Cardiac muscle cell (in vitro differentiated cells and primary cell): ENCODE results near the gene NFE2. TPM values are rescaled to one million over a fixed set of nuclear protein-coding genes. Genes with fewer than 3 reads are reported as not detected.

ENCODE experiments used
- DNase-seq, 2 donors: peaks; one replicate each; pipeline versions ENCODE4 v3.0.0 to v3.0.0-alpha.2; 2010 to 2017; ENCODE audit warnings: low read depth in 1 of 2, low spot score in 1 of 2
- H3K27ac ChIP-seq: fragments of 200-600 bp; sonication (generic); 2 replicates; pipeline ENCODE4 v1.5.1; 2016
- H3K27me3 ChIP-seq: fragments of 200-600 bp; sonication (generic); 2 replicates; pipeline ENCODE4 v1.6.0; 2016; ENCODE audit warnings: control low read depth
- H3K36me3 ChIP-seq: fragments of 200-600 bp; sonication (generic); 2 replicates; pipeline ENCODE4 v1.5.1; 2016; ENCODE audit warnings: control low read depth
- H3K4me1 ChIP-seq: fragments of 200-600 bp; sonication (generic); 2 replicates; pipeline ENCODE4 v1.8.1; 2017; ENCODE audit warnings: low read depth, mild to moderate bottlenecking, mixed run types
- H3K4me3 ChIP-seq: fragments of 200-600 bp; sonication (generic); 2 replicates; pipeline ENCODE4 v1.5.1; 2016; ENCODE audit warnings: mild to moderate bottlenecking
- H3K9me3 ChIP-seq: fragments of 200-600 bp; sonication (generic); 2 replicates; pipeline ENCODE4 v1.5.1; 2017; ENCODE audit warnings: low read depth, mild to moderate bottlenecking, control low read depth
- CTCF ChIP-seq: IDR thresholded peaks from 2 replicates; pipeline ENCODE4 v1.5.1; 2012; ENCODE audit warnings: low read depth, mild to moderate bottlenecking, low read length
- polyA plus RNA-seq: library from polyadenylated mRNA; unstranded; fragments of >200 nt; fragmentation: Nextera tagmentation; extraction: Ambion mirVana; gene quantifications from 2 replicates; pipeline ENCODE4 v1.2.1, GENCODE V29; 2016
- total RNA-seq: library from RNA; depleted of rRNA; stranded (reverse); fragments of >200 nt; gene quantifications from 2 replicates; pipeline ENCODE4 v1.2.3, GENCODE V29; 2016

NFE2 gene
- total and polyA plus RNA-seq, 2 experiments from 2014 or later, result 4.9 to 8.4 TPM

GRCh38 chr12:54294953-54295566, 5.8 kb downstream of the NFE2 start:
- H3K27ac ChIP-seq, result peak overlapping the region; percentile 80
- peaks cover 24% of the 10 kb centered on the region for H3K4me1 ChIP-seq
- no peak for DNase-seq
- H3K27me3 ChIP-seq, result no peaks in the 10 kb centered on the region
- no peaks in the 10 kb centered on the region for H3K36me3 ChIP-seq
- H3K4me3 ChIP-seq, result no peak overlapping the region
- H3K9me3 ChIP-seq, result no peaks in the 10 kb centered on the region
- no peak for TF ChIP-seq CTCF

- Histone ChIP-seq H3K9me3 (no peaks in the 10 kb centered on the region), H3K27me3 (no peaks in the 10 kb centered on the region), H3K27ac (peak overlapping the region; percentile 80), H3K4me1 (peaks cover 24% of the 10 kb centered on the region), H3K4me3 (no peak overlapping the region), H3K36me3 (no peaks in the 10 kb centered on the region)
- peak; percentile 31 to 41 for DNase-seq
- peak; percentile 89 for TF ChIP-seq CTCF
Observed at GRCh38 chr12:54294152-54294952, 6.5 kb downstream of the NFE2 start.

GRCh38 chr12:54292931-54293241, 7.9 kb downstream of the NFE2 start:
- Histone ChIP-seq H3K27ac (no peak overlapping the region), H3K27me3 (no peaks in the 10 kb centered on the region), H3K9me3 (no peaks in the 10 kb centered on the region), H3K4me1 (peaks cover 24% of the 10 kb centered on the region), H3K4me3 (no peak overlapping the region), H3K36me3 (peaks cover 7% of the 10 kb centered on the region)
- no peak for DNase-seq
- TF ChIP-seq CTCF, result no peak

DNA sequence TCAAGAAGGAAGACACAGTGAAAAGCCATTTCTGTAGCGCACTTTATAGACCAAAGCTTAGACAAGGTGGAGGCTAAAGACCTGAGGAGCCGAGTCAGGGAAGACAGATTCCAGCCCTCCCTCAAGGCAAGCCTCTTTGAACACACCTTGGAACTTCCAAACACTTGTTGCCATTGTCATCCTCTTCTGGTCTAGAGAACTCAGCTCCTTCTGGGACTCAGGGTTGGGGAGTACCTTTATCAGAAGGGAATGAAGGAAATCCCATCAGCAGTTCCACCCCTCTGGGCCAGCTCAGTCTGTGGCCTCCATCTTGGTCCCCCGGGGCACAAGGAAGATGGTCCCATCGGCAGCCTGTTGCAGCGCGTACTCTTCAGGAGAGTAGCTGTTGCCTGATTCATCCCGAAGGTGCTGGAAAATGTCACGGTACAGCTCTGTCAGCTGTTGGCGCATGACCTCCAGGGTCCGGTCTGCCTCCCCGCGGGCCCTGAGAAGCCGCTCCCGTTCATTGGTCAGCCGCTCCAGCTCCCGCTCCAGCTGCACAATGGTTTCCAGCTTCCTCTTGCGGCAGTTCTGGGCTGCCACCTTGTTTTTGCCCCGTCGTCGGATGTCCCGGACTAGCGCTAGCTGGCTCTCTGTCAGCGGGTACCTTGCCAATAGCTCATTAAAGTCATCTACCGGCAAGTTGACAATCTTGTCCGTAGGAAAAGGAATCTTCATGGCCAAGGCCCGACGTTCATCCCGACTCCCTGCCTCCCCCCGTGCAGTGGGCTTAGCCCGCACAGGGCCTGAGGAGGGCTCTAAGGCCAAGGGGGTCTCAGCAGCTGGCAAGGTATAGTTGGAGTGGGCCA, 8.5 kb downstream of the NFE2 start:
- Histone ChIP-seq H3K27me3 (no peaks in the 10 kb centered on the region), H3K4me1 (peaks cover 24% of the 10 kb centered on the region), H3K36me3 (peaks cover 13% of the 10 kb centered on the region), H3K27ac (no peak overlapping the region), H3K4me3 (no peak overlapping the region), H3K9me3 (no peaks in the 10 kb centered on the region)
- DNase-seq, result no peak
- no peak for TF ChIP-seq CTCF

- peak overlapping the region; percentile 71 for H3K27ac ChIP-seq
- no peaks in the 10 kb centered on the region for H3K9me3 ChIP-seq
- H3K4me1 ChIP-seq, result peaks cover 38% of the 10 kb centered on the region
- TF ChIP-seq CTCF, result no peak
- no peaks in the 10 kb centered on the region for H3K27me3 ChIP-seq
- peaks cover 50% of the 10 kb centered on the region for H3K36me3 ChIP-seq
- no peak for DNase-seq
- H3K4me3 ChIP-seq, result no peak overlapping the region
Observed at GRCh38 chr12:54287261-54288157, 13.3 kb downstream of the NFE2 start.
